ENCODE results near the gene KRT33B. TPM values are rescaled to one million over a fixed set of nuclear protein-coding genes. Genes with fewer than 3 reads are reported as not detected.

KRT33B gene
- total RNA-seq, result not detected

DNA sequence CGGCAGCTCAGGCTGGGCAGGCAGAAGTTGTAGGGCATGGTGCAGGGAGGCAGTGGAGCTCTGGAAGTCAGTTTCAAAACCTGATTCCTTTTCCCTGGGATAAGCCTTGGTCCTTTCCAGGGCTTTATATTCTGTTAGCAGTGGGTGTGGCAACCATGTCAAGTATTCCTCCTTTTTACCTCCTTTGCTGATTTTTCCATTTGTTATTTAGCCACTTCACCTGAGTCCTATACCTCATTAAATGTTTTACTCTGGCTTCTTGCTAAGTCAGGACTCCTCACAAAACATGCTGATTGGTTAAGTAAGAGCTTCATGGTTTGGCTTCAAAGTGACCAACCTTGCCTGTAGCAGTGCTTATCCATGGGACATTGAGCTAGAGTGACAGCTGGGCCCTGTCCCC lies at the start of gene KRT33B:
Gene KRT33B, minus strand, starts transcription at position 101 of the 400 bp plus-strand sequence. Its CDS starts 63 bp downstream, at position 38.
- intact Hi-C loops (cut with DNase I; ENCODE audit: low total_unique reads), result no loop called here
- Histone ChIP-seq H3K36me3 (no peaks in the 10 kb centered on the region), H3K4me3 (no peak within 1 kb of the TSS), H3K27ac (no peak within 1 kb of the TSS), H3K4me1 (no peaks in the 10 kb centered on the region), H3K27me3 (no peaks in the 10 kb centered on the region), H3K9me3 (no peaks in the 10 kb centered on the region)
- DNase-seq, result no peak
- TF ChIP-seq POLR2A (IDR thresholded peaks at IDR 0.05), result no peak
- TF ChIP-seq, protein P1, sequence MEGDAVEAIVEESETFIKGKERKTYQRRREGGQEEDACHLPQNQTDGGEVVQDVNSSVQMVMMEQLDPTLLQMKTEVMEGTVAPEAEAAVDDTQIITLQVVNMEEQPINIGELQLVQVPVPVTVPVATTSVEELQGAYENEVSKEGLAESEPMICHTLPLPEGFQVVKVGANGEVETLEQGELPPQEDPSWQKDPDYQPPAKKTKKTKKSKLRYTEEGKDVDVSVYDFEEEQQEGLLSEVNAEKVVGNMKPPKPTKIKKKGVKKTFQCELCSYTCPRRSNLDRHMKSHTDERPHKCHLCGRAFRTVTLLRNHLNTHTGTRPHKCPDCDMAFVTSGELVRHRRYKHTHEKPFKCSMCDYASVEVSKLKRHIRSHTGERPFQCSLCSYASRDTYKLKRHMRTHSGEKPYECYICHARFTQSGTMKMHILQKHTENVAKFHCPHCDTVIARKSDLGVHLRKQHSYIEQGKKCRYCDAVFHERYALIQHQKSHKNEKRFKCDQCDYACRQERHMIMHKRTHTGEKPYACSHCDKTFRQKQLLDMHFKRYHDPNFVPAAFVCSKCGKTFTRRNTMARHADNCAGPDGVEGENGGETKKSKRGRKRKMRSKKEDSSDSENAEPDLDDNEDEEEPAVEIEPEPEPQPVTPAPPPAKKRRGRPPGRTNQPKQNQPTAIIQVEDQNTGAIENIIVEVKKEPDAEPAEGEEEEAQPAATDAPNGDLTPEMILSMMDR (IDR thresholded peaks at IDR 0.05), result no peak

DNA sequence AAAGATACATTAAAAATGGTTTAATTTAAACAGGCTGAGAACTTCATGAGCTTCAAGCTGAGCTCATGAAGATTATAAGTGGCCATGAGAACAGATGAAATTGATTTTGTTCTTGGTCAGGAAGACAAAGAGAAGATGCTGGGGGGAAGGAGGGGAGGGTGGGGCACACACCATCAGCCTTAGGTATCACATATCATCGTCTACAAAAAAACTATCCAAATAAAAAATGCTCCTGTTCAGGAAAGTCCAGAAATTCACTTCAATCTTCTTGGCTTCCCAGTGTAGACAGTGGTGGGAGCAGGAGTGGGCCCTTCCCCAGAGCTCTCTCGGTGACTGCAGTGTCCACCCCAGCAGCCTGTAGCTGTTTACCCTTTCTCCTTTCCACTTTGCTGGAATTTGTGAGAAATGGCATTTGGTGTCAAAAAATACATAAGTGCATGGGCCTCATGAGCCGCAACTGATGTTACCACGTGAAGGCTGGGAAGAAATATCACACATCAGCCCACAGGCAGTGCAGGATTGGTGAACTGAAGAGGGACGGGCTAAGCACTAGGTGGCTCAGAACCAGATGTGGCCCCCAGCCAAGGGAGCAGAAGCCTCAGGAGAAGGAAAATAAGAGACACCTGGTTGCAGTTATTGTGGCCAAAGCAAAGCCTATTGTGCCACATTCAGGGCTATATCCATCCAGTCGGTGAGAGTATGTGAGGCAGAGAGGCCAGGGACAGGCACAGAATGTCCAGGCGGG lies 48.7 kb upstream of the KRT33B start:
- H3K27me3 ChIP-seq, result no peaks in the 10 kb centered on the region
- no peaks in the 10 kb centered on the region for H3K36me3 ChIP-seq
- DNase-seq, result no peak
- H3K4me3 ChIP-seq, result no peak overlapping the region
- H3K27ac ChIP-seq, result peak overlapping the region in 1 of 2 donors; percentile 69
- no peak for TF ChIP-seq POLR2A (IDR thresholded peaks at IDR 0.05)
- TF ChIP-seq, protein P1 (IDR thresholded peaks at IDR 0.05), result no peak
- no peaks in the 10 kb centered on the region for H3K9me3 ChIP-seq
- intact Hi-C loops (cut with DNase I; ENCODE audit: low total_unique reads), result no loop called here
- peaks cover 5 to 12% of the 10 kb centered on the region in 2 donors for H3K4me1 ChIP-seq

DNA sequence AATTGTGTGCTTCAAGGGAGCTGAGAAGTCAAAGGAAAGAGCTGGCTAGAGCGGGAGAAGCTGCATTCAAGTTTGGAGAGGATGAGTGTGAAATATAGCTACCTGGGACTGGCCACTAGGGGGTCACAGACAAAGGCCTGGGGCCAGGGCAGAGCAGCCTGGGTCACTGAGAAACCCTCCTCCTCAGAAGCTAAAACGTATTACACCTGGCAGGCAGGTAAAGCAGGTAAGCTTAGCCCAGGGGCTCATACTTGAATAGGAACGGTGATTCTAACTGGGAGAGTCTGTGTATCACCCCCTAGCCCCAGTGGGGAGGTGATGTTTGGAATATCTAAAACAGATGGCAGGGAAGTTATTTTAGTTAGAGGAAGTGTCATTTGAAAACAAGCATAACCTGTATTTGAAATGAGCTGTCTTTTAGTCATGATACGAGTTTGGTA lies 48.0 kb upstream of the KRT33B start:
- TF ChIP-seq, protein P1 (IDR thresholded peaks at IDR 0.05), result no peak
- TF ChIP-seq POLR2A (IDR thresholded peaks at IDR 0.05), result no peak
- H3K27me3 ChIP-seq, result no peaks in the 10 kb centered on the region
- intact Hi-C loops (cut with DNase I; ENCODE audit: low total_unique reads), result no loop called here
- H3K4me3 ChIP-seq, result no peak overlapping the region
- H3K9me3 ChIP-seq, result no peaks in the 10 kb centered on the region
- H3K4me1 ChIP-seq, result peaks cover 5 to 12% of the 10 kb centered on the region in 2 donors
- H3K27ac ChIP-seq, result peak overlapping the region in 1 of 2 donors; percentile 69
- no peaks in the 10 kb centered on the region for H3K36me3 ChIP-seq
- no peak for DNase-seq

DNA sequence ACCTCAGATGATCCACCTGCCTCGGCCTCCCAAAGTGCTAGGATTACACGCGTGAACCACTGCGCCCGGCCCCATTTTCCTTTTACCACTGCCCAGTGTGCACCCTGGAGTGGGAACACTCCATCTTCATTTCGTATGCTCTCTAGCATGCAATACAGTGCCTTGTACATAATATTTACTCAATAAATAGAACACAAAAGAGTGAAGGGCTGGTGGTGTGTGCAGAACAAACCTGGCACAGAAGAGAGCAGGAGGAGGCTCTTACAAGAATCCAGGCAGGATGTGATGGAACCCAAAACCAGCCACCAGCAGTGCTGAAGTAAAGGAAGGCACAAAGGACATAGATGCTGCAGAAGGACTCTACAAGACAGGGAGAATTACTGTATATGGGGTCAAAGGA lies 47.5 kb upstream of the KRT33B start:
- peaks cover 5 to 12% of the 10 kb centered on the region in 2 donors for H3K4me1 ChIP-seq
- H3K9me3 ChIP-seq, result no peaks in the 10 kb centered on the region
- TF ChIP-seq, protein P1 (IDR thresholded peaks at IDR 0.05), result no peak
- no peak for TF ChIP-seq POLR2A (IDR thresholded peaks at IDR 0.05)
- peak overlapping the region in 1 of 2 donors; percentile 69 for H3K27ac ChIP-seq
- intact Hi-C loops (cut with DNase I; ENCODE audit: low total_unique reads), result no loop called here
- no peak for DNase-seq
- no peaks in the 10 kb centered on the region for H3K27me3 ChIP-seq
- no peak overlapping the region for H3K4me3 ChIP-seq
- no peaks in the 10 kb centered on the region for H3K36me3 ChIP-seq

DNA sequence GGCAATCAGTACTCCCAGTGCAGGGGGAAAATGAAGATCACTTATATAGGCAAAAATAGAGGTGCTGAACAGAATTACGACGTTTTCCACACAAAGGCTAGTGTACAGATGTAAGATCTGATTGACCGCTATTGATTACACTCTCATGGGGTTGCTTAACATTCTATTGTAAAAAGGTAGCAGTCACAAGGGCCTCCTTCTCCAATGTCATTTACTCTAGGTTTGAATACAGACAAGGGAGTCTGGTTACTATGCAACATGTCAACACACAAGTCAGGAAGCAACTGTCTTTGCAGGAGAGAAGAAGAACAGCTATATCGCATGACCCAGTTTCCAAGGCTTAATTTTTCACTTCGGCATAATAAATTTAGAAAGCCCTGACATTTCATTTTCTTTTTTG lies 46.9 kb upstream of the KRT33B start:
- peak overlapping the region; percentile 41 to 69 for H3K27ac ChIP-seq
- intact Hi-C loops (cut with DNase I; ENCODE audit: low total_unique reads), result no loop called here
- TF ChIP-seq, protein P1 (IDR thresholded peaks at IDR 0.05), result no peak
- no peak for TF ChIP-seq POLR2A (IDR thresholded peaks at IDR 0.05)

More for the DNA sequence above, 46.9 kb upstream of the KRT33B start:
- no peaks in the 10 kb centered on the region for H3K27me3 ChIP-seq
- no peak for DNase-seq
- no peaks in the 10 kb centered on the region for H3K36me3 ChIP-seq
- no peaks in the 10 kb centered on the region for H3K9me3 ChIP-seq
- H3K4me1 ChIP-seq, result peaks cover 5 to 12% of the 10 kb centered on the region in 2 donors
- H3K4me3 ChIP-seq, result no peak overlapping the region
